Eye (tissue), 1 donor: ENCODE data around the gene NTHL1.
"Not testable (repeated sequence)": the region's sequence is repeated elsewhere in the genome, so short reads cannot be mapped to it uniquely, and the experiment has no call there.

Experiments used
- DNase-seq: peaks from one replicate; pipeline ENCODE4 v3.0.0-alpha.2; 2015

The NTHL1 gene

DNA sequence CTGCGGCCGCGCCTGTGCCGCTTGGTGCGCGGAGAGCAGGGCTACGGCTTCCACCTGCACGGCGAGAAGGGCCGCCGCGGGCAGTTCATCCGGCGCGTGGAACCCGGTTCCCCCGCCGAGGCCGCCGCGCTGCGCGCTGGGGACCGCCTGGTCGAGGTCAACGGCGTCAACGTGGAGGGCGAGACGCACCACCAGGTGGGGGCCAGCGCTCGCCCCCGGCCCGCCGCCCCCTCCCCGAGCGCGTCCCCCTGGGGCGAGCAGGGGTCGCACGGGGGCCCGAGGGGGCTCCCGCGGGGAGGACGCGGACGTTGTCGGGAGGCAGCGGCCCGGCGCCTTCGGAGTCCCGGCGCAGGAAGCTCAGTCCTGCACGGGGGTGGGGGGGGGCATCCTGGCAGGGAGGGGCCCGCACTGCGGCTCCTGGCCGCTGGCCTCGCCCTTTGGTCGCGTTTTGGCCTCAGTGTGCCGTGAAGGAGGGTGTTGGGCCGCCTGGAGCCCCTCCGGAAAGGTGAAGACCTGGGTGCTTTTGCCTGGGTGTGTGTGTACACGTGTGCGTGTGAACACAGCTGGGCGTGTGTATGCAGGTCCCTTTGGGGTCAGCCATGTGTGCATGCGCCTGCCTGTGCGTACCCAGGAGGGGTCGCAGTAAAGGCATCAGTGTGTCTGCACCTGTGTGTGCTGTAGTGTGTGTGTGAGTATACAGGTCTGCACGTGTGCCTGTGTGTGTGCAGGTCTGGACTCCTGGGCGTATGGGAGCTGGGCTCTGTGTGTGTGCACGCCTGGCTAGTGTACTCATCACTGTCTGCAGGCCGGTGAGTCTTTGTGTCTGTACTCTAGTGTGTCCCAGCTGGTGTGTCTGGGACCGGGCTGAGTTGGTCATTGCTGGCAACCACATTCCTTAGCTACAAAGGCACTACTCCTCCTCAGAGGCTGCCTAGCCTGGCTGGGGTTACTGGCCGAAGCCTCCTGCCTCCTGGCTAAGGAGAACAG lies 20.3 kb downstream of the NTHL1 start:
- peak; percentile 50 for DNase-seq

DNA sequence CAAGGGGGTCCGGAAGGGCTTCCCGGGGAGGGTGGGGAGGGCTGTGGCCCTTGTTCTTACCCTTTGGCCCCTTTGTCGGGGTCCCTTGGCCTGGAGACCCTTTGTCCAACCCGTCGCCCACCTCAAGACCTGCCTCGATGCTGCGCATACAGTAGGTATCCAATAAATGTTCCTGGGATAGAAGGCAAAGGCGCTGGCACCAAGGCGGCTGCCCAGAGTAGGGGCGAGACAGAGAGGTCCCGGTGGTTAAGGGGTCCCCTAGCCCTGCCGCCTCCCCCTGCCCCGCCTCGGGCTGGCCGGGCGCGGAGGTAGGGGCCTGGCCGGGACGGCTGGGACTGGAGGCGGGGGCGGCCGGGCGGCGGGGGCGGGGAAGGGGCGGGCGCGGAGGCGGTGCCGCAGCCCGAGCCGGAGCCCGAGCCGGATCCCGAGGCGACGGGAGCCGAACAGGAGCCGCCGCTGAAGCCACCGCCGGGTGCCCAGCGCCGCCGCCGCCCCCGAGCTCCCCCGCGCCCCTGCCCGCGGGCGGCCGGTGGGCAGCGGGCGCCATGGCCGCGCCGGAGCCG lies 21.1 kb downstream of the NTHL1 start, which contains the start of gene NHERF2:
NHERF2 (plus strand) TSS at position 442 of the 563 bp plus-strand sequence; CDS start at position 546, 104 bp downstream.
- no peak for DNase-seq

DNA sequence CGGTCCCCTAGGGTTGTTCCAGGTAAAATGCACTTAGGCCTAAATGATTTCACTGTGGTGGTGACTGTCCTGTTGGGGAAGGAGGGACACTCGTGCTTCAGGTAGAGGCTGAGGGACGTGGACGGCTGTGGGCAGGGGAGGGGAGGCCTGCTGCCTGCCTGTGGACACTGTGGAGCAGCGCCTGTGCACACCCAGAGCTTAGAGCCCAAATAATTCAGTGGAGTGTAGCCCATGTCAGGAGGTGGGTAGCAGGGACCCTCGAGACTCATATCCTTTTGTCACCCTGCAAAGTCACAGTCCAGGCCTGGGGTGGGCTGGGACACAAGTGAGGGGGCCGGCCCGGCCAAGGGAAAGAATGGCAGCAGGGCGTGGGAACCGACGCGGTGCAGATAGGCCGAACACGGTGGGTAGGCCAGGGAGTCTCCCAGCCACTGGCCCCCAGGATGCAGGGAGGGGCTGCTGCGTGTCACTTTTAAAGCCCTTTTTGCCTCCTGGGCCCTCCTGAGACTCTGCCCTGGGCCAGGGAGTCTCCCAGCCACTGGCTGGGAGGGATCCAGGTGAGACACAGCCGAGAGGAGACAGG lies 21.7 kb downstream of the NTHL1 start:
- DNase-seq: no peak

DNA sequence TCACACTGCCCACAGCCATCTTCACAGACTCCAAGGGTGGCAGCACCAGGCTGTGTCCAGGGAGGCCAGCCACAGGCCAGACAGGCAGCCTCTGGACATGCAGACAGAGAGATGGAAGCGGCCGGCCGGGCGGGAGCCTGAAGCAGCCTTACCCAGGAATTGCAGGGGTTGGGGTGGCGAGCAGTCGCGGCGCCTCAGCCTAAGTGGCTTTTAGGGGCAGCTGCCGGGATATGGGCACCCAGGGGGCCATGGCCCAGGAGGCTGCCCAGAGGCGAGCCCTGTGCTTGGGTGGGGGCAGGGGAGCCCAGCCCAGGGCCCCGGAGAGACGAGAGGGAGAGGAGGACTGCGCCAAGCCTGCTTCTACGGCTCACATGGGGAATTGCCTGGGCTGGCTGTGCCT lies 22.4 kb downstream of the NTHL1 start:
- no peak for DNase-seq

DNA sequence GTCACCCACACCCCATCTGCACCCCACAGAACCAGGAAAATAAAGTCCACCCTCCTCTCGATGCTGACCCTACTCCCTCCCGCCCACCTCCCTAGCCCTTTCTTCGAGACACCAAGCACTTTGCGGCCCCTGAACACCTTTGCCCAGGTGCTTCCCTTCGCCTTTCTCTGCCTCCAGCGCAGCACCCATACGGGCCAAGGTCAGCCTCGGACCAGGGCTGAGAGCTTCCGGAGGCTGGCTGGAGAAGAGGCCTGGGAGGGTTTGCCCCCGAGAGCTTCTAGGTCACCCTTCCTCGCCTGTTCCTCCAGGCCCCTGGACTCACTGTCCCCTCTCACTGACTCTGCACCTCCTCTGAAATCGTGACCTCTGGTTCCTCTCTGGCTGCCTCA lies 23.6 kb downstream of the NTHL1 start:
- no peak for DNase-seq

DNA sequence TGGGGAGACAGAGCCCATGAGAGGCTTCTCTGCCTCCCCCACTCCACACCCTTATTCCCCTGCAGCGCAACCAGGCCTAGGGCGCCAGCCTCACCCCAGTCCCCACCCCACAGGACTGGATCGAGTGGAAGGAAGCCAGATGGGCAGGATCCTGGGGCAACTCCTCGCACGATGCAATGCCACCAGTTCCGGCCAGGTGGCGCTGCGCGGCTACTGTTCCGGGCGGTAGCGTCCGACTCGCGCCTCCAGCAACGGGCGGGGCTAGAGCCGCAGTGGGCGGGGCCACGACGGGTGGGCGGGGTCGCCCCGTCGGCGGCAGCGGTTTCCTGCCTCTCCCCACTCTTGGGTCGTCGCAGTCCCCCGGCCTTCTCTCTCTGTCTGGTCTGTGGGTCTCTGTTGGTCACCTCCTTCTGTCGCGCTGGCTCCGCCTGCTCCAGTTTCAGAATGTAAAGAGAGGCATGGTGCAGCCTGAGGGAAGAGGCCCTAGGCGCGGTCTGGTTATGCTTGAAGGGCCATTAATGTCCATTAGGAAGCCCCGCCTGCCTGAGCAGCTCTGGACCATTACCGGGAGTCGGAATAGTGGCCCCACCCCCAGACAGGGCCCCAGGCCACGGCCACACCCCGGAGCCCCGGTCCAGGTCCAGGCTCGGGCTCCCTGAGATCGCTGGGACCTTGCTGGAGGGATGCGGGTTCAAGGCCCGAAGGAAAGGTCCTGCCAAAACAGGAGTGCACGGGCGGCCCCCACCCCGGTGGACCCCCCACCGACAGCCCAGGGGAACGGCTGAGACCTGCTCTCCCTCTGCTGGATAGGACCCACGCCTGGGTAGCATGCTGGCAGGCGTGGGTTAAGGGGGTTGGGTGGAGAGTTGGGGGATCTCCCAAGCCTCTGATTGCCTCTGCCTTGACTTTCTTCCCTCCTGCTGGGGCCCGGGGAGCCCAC lies 24.3 kb downstream of the NTHL1 start:
- peak; percentile 96 for DNase-seq

DNA sequence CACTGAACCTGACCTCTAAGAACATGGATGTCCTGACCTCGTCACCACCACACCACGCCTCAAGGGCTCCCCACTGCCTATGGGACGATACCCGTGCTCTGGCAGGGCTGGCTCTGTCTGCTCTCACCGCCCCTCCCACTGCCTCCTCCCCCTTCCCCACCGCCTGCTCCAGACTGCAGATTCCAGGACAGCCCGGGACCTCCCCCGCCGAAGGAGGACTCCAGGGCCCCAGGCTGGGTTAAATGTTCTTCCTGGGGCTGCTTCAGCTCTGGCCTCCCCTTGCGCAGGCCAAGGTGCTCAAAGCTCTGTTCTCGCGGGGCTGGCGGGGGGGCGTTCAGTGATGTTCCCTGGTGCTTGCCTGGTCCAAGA lies 24.9 kb downstream of the NTHL1 start:
- no peak for DNase-seq

DNA sequence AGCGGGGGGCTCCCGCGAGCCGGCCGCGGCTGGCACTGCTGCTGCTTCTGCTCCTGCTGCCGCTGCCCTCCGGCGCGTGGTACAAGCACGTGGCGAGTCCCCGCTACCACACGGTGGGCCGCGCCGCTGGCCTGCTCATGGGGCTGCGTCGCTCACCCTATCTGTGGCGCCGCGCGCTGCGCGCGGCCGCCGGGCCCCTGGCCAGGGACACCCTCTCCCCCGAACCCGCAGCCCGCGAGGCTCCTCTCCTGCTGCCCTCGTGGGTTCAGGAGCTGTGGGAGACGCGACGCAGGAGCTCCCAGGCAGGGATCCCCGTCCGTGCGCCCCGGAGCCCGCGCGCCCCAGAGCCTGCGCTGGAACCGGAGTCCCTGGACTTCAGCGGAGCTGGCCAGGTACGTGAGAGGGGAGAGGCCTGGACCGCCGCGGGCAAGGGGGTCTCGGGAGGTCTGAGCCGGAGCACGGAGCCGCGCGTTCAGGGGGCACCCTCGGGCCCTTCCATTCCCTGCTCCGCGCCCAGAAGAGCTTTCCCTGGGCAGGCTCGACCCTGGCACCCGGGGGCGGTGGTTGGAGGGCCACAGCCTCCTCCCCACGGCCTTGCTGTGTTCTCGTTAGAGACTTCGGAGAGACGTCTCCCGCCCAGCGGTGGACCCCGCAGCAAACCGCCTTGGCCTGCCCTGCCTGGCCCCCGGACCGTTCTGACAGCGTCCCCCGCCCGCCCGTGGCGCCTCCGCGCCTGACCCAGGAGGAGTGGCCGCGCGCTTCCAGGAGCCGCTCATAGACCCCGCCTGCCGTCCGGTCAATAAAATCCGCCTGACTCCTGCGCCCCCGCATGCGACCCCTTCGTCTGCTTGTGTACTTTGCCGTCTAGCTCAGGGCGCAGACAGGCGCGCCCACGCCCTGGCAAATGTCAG lies 27.5 kb downstream of the NTHL1 start:
- peak; percentile 54 for DNase-seq

DNA sequence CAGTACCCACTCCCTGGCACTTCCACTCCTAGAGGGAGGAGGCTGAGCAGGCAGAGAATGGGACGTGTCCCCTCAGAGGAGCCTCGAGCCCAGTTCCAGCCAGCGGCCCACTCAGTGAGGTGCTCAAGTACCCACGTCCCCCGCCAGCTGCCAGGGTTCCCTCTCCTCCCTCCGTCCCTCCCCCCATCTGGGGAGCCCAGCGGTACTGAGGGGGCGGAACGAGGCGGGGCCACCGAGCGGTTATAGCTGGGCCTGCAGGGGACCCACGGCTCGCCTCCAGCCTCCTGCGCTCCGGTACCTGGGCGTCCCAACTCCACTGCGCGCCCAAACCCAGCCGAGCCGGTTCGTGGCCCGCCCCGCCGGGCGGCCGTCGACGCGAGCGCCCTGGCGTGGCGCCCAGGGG lies 28.1 kb downstream of the NTHL1 start, which contains the start of gene NPW:
NPW (plus strand) TSS at position 268 of the 403 bp plus-strand sequence.
- peak; percentile 50 for DNase-seq

DNA sequence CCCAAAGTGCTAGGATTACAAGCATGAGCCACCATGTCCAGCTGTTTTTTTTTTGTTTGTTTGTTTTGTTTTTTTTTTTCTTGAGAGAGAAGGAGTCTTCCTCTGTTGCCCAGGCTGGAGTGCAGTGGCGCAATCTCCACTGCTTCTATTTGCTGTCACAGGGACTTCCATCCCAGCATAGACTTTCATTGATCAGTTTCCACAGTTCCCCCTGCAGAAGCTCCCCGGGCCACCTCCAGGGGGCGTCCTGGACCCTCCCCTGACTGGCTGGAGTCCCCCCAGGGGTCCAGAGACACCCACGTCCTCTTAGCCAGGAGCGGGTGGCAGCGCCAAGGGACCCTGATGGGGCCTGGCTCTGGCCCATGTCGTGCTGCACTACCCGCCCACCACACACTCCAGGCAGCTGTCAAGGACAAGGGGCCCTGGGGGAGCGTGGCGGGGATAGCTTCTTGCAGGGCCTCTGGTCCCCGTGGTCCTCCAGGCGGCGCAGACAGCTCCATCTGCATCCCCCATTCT lies 31.2 kb downstream of the NTHL1 start:
- DNase-seq: no peak

DNA sequence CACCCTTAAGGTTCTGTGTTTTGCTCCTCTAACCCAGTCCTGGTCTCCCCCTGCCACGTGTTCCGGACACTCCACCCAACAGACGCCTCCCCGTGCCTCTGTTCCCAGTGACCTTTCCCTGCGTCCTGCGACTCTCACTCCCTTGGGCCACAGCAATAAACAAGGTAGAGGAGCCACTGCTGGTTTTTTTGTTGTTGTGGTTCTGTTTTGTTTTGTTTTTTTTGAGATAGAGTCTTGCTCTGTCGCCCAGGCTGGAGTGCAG lies 31.8 kb downstream of the NTHL1 start:
- no peak for DNase-seq

DNA sequence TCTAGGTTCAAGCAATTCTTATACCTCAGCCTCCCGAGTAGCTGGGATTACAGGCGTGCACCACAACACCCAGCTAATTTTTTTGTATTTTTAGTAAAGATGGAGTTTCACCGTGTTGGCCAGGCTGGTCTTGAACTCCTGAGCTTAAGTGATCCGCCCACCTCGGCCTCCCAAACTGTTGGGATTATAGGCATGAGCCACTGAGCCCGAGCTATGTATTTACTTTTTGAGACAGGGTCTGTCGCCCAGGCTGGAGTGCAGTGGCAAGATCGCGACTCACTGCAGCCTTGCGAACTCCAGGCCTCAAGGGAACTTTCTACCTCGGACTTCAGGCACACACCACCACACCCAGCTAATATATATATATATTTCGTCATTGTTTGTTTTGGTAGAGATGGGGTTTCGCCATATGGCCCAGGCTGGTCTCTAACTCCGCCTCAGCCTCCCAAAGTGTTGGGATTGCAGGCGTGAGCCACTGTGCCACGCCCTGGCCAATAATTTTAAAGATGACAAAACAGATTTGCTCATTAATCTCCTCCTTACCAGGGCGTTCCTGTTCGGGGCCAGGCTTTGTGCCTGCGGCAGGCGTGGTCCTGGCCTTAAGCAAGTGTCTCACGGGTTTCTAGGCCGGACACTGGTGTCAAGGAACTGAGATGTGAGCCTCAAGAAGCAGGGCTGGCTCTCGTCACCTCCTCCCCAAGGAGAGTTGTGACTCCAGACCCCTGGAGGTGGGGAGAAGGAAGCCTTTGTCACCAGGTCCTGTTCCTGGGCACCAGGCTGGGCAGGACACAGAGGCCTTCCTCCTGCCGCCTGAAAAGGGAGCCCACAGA lies 32.3 kb downstream of the NTHL1 start:
- DNase-seq: no peak

DNA sequence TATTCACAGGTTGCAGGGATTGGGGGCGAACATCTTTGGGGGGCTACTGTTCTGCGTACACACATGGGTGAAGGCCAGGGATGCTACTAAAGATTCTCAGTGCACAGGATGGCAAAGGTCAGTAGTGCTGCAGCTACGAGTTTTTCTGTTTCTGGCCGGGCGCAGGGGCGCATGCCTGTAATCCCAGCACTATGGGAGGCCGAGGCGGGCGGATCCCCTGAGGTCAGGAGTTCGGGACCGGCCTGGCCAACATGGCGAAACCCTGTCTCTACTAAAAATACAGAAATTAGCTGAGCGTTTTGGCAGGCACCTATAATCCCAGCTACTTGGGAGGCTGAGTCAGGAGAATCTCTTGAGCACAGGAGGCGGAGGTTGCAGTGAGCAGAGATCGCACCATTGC lies 34.1 kb downstream of the NTHL1 start:
- DNase-seq: no peak

DNA sequence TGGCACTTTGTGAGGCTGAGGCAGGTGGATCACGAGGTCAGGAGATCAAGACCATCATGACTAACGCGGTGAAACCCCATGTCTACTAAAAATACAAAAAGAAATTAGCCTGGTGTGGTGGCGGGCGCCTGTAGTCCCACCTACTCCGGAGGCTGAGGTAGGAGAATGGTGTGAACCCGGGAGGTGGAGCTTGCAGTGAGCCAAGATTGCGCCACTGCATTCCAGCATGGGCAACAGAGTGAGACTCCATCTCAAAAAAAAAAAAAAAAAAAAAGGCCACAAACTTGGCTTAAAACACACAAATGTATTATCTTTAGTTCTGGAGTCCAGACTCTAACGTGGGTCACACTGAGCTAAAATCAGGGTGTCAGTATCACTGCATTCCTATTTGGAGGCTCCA lies 35.9 kb downstream of the NTHL1 start:
- DNase-seq: not testable (repeated sequence)

DNA sequence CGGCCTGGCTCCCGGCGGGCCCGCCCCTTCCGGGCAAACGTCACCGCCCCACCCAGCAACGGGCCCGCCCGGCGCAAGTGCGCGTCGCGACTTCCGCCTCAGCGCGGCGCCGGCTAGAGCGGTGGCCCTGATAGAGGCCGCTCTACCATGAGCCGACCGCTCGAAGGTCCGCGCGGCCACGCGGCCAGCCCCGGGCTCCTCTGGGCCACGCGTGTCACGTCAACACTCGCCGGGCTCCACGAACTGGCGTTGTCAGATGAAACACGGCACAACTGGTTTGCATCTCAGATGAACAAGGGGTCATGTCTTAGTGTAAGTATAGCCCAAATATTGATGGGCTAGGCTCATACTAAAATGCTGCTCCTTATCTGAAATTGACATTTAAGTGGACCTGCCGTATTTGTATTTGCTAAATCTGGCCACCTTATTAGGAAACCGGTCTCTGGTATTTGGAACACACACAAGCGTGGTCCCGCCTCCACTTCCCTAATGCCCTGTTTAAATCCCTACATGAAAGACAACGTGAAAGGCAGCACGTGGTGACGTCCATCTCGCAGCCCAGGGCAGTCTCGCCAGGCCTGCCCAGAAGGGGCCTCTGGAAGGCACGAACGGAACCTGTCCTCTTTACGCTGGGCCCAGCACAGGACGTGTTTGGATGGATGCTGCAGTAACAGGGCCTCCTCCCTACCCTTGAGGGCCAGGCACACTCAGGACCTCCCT lies 37.7 kb downstream of the NTHL1 start, which contains the start of gene ZNF598:
ZNF598 (minus strand) TSS at position 31 of the 720 bp plus-strand sequence.
- DNase-seq: peak; percentile 94

DNA sequence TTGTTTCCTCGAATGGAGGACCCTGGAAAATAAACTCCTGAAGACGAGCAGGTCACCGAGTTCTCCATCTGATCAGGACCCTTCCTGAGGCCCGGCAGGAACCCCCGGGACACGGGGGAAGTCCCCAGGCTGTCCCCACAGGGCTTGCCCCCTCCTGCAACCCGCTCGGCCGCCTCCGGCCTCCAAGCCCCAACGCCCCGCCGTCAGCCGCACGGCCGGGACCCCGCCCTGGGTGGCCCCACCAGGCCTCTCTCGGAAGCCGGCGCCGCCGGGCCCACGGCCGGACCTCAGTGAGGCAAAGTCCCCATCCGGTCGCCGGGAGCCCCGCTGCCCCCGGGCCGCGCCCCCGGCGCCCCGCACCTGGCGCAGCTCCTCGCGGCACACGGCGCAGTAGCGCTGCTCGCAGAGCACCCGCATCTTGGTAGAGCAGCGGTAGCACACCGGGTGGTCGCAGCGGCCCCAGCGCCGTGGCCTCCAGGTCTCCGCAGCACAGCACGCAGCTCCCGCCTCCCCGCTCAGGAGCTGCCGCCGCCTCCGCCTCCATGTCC lies 38.4 kb downstream of the NTHL1 start:
- peak; percentile 38 for DNase-seq

DNA sequence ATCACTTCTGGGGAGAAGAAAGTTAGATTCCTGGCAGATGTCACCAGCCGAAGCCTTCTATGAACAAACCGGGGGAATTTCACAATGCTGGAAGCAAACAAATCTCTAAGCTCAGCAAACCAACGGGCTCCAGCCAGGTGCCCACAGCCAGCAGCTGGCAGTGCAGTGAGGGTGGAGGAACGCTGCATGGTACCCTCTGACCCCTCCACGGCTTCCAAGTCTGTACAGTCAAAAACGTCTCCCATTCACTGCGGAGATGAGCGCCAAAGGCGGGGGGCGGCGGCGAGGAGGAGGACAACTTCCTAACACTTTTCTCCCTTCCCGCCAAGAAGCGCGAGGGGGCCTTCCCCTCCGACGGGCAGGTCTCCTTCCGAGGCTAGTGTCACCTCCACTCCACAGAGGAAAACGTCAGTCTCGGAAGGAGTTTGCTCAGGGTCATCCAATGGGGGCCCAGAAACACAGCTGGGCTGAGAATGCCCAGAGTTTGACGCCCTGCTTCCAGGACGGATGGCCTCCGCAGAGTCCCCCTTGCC lies 38.9 kb downstream of the NTHL1 start:
- peak; percentile 37 for DNase-seq

DNA sequence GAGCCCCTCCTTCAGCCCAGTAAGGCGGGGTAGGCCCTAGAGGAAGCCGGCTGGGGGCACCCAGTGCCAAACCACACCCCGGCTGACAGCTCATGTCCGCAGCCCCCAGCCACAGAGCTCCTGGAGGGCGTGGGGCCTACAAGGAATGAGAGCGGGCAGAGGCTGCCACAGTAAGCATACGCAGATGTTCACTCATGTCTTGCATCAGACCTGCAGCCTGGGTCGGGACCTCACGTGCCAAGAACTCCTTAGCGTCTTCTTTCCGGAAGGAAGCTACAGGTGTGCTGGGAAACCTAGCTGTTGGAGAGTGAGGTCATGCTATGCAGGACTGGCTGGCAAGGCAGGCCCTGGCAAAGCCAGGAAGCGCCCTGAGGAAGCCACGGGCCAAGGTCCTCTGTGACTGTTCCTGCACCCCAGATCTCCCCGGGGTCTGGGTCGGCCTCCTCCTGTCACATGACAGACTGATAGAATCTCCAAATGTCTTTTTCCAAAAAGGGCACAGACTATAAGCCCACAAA lies 39.6 kb downstream of the NTHL1 start:
- no peak for DNase-seq
